ENCODE measurements around the gene DEPDC5. TPM values are rescaled to one million over a fixed set of nuclear protein-coding genes. Genes with fewer than 3 reads are reported as not detected.

DEPDC5 gene
- total RNA-seq, 2 donors from 2014 or later: 31.9 to 43.2 TPM

DNA sequence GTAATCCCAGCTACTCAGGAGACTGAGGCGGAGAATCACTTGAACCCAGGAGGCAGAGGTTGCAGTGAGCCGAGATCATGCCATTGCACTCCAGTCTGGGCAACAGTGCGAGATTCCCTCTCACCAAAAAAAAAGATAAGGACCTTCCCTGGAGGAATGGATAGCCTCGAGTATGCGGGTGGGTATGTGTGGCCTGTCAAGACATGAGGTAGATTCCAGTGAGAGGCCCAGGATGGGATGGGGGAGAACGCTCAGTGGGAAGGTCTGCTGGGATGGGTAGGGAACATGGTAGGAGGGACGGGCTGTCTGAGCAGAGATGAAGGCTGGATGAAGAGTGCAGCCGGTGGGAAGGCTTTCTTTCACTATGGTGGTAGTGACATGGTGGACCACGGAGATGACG is 151.5 kb downstream of the DEPDC5 start:
- Histone ChIP-seq H3K4me3 (ENCODE audit: low read length) (no peak overlapping the region), H3K27ac (ENCODE audit: low read depth, low read length) (no peak overlapping the region), H3K4me1 (ENCODE audit: control insufficient read depth, insufficient read depth, low read length) (no peaks in the 10 kb centered on the region), H3K27me3 (ENCODE audit: control insufficient read depth, insufficient read depth, low read length, poor library complexity, severe bottlenecking) (no peaks in the 10 kb centered on the region), H3K9me3 (ENCODE audit: control insufficient read depth, low read length) (no peaks in the 10 kb centered on the region), H3K36me3 (ENCODE audit: control insufficient read depth, insufficient read depth, low read length) (peaks cover 8% of the 10 kb centered on the region), H3K9ac (ENCODE audit: extremely low read depth, low read length, poor library complexity, severe bottlenecking) (no peak overlapping the region)
- Mint-ChIP-seq H3K36me3 (ENCODE audit: low read depth) (peaks cover 43% of the 10 kb centered on the region), H3K27me3 (ENCODE audit: insufficient read depth) (no peaks in the 10 kb centered on the region), H3K9me3 (no peaks in the 10 kb centered on the region), H3K4me3 (no peak overlapping the region), H3K27ac (peak overlapping the region; percentile 27), H3K4me1 (peaks cover 8% of the 10 kb centered on the region)
- WGBS, 2 experiments (ENCODE audit: insufficient coverage in 1 of 2, insufficient read length in 1 of 2): 94 to 95% methylated on average over 9 to 10 of the region's 10 CpGs
- TF ChIP-seq, protein P1, sequence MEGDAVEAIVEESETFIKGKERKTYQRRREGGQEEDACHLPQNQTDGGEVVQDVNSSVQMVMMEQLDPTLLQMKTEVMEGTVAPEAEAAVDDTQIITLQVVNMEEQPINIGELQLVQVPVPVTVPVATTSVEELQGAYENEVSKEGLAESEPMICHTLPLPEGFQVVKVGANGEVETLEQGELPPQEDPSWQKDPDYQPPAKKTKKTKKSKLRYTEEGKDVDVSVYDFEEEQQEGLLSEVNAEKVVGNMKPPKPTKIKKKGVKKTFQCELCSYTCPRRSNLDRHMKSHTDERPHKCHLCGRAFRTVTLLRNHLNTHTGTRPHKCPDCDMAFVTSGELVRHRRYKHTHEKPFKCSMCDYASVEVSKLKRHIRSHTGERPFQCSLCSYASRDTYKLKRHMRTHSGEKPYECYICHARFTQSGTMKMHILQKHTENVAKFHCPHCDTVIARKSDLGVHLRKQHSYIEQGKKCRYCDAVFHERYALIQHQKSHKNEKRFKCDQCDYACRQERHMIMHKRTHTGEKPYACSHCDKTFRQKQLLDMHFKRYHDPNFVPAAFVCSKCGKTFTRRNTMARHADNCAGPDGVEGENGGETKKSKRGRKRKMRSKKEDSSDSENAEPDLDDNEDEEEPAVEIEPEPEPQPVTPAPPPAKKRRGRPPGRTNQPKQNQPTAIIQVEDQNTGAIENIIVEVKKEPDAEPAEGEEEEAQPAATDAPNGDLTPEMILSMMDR (conservative IDR thresholded peaks at IDR 0.05): no peak
- no peak for DNase-seq

DNA sequence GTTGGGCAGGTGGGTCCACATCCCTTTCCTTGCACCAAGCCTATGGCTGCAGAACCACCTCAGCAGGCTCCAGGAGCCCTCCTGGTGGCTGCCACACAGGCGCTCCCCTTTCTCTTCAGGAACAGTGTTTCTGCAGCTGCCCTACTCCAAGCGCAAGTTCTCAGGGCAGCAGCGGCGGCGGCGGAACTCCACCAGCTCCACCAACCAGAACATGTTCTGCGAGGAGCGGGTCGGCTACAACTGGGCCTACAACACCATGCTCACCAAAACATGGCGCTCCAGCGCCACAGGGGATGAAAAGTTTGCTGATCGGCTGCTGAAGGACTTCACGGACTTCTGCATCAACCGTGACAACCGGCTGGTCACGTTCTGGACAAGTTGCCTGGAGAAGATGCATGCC is 152.3 kb downstream of the DEPDC5 start:
- H3K4me3 ChIP-seq (ENCODE audit: low read length): no peak overlapping the region
- no peak overlapping the region for H3K4me3 Mint-ChIP-seq
- H3K27me3 ChIP-seq (ENCODE audit: control insufficient read depth, insufficient read depth, low read length, poor library complexity, severe bottlenecking): no peaks in the 10 kb centered on the region
- no peak for DNase-seq
- H3K4me1 ChIP-seq (ENCODE audit: control insufficient read depth, insufficient read depth, low read length): no peaks in the 10 kb centered on the region
- H3K27me3 Mint-ChIP-seq (ENCODE audit: insufficient read depth): no peaks in the 10 kb centered on the region
- H3K36me3 ChIP-seq (ENCODE audit: control insufficient read depth, insufficient read depth, low read length): peaks cover 8% of the 10 kb centered on the region
- no peak overlapping the region for H3K27ac ChIP-seq (ENCODE audit: low read depth, low read length)
- peak overlapping the region; percentile 21 for H3K27ac Mint-ChIP-seq
- 96 to 99% methylated on average over 8 to 16 of the region's 16 CpGs for WGBS, 2 experiments (ENCODE audit: insufficient coverage in 1 of 2, insufficient read length in 1 of 2)
- peaks cover 45% of the 10 kb centered on the region for H3K36me3 Mint-ChIP-seq (ENCODE audit: low read depth)
- TF ChIP-seq, protein P1 (conservative IDR thresholded peaks at IDR 0.05): no peak
- no peaks in the 10 kb centered on the region for H3K9me3 Mint-ChIP-seq
- no peaks in the 10 kb centered on the region for H3K9me3 ChIP-seq (ENCODE audit: control insufficient read depth, low read length)
- peaks cover 8% of the 10 kb centered on the region for H3K4me1 Mint-ChIP-seq
- H3K9ac ChIP-seq (ENCODE audit: extremely low read depth, low read length, poor library complexity, severe bottlenecking): no peak overlapping the region

DNA sequence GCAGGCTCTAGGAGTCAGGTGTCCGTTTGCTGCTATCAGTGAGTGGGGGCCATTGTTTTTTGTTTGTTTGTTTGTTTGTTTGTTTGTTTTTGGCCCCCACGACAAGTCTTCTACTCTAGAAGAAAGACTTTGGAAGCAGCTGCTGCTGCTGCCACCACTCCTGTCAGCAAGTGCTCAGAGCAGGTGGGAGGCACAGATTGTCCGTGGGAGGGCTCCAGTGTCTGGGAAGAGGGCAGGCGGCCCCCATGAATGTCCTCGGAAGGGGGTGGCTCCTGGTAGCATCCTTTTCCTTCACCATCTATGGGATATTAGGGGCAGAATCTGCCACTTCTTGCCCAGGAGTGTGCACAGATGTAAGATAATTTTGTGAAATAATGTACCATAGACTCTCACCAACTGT is 152.8 kb downstream of the DEPDC5 start:
- H3K9me3 ChIP-seq (ENCODE audit: control insufficient read depth, low read length): no peaks in the 10 kb centered on the region
- peaks cover 42% of the 10 kb centered on the region for H3K36me3 Mint-ChIP-seq (ENCODE audit: low read depth)
- no peaks in the 10 kb centered on the region for H3K9me3 Mint-ChIP-seq
- H3K4me1 ChIP-seq (ENCODE audit: control insufficient read depth, insufficient read depth, low read length): no peaks in the 10 kb centered on the region
- H3K27ac Mint-ChIP-seq: peak overlapping the region; percentile 35
- no peak overlapping the region for H3K4me3 Mint-ChIP-seq
- no peaks in the 10 kb centered on the region for H3K27me3 Mint-ChIP-seq (ENCODE audit: insufficient read depth)
- H3K27ac ChIP-seq (ENCODE audit: low read depth, low read length): no peak overlapping the region
- 93 to 98% methylated on average over 2 to 5 of the region's 5 CpGs for WGBS, 2 experiments (ENCODE audit: insufficient coverage in 1 of 2, insufficient read length in 1 of 2)
- H3K36me3 ChIP-seq (ENCODE audit: control insufficient read depth, insufficient read depth, low read length): peaks cover 8% of the 10 kb centered on the region
- H3K27me3 ChIP-seq (ENCODE audit: control insufficient read depth, insufficient read depth, low read length, poor library complexity, severe bottlenecking): no peaks in the 10 kb centered on the region
- peaks cover 4% of the 10 kb centered on the region for H3K4me1 Mint-ChIP-seq
- TF ChIP-seq, protein P1 (conservative IDR thresholded peaks at IDR 0.05): no peak
- H3K4me3 ChIP-seq (ENCODE audit: low read length): no peak overlapping the region
- no peak for DNase-seq
- no peak overlapping the region for H3K9ac ChIP-seq (ENCODE audit: extremely low read depth, low read length, poor library complexity, severe bottlenecking)
